Daoy (cell line): ENCODE measurements around the gene SYT15B. TPM values are rescaled to one million over a fixed set of nuclear protein-coding genes. Genes with fewer than 3 reads are reported as not detected.
"Not testable (repeated sequence)": the region's sequence is repeated elsewhere in the genome, so short reads cannot be mapped to it uniquely, and the experiment has no call there.

ENCODE experiments used
- DNase-seq: peaks from one replicate; pipeline ENCODE4 v3.0.0-alpha.2; 2015; ENCODE audit warnings: low read depth
- total RNA-seq: library from RNA; depleted of rRNA; stranded (reverse); fragments of >200 nt; shearing (Covaris generic); gene quantifications from 2 replicates; pipeline ENCODE4 v1.2.3, GENCODE V29; 2014; rRNA removed

SYT15B gene
- 0.09 TPM in 1 of 2 replicates, not detected in the other for total RNA-seq

DNA sequence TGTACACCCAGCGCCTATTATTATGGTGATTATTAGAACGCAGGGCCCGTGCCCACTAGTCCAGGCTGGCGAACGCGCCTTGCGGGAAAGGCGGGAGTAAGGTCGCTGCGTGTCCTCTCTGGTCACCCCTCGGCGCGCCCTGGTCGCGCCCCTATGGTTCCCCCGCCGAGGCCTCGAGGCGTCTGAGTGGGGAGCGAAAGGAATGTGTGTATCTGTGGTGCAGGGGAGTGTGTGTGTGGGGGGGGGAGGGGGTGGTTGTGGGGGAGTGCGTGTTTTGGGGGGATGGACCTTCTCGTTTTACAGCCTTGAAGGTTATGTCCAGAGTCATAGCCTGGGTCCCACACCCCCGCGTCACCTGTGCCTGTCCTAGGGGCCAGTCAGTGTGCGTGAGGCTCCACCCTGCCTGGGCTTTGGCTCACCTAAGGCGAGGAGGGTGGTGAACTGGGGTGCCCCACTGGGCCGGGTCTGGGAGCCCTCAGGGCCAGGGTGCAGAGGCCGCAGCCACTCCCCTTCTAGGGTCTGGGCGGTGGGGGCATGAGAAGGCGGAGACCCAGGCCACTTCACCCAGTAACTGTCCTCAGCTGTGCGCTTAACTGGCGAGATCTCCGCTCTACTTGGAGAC, at the start of gene SYT15B:
Gene SYT15B (minus strand): TSS at position 39 of the 622 bp plus-strand sequence. CDS start 952 bp downstream, outside the sequence.
- not testable (repeated sequence) for DNase-seq

DNA sequence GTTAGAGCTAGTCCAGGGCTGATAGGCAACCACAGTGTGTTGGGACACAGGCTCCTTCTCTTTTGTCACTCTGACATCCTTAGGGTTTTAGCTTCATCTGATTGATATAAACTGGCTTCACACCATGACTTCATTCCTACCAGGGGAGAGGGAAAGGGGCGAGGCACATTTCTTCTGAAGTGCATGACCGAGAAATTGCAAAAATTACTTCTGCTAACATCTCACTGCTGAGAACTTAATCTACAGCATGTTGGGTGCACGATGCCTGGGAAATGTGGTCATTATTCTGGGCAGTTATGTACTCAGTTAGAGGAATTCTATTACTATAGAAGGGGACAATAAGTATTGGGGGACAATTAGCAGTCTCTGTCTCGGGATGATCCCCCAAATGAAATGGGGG, 16.2 kb upstream of the SYT15B start:
- not testable (repeated sequence) for DNase-seq

DNA sequence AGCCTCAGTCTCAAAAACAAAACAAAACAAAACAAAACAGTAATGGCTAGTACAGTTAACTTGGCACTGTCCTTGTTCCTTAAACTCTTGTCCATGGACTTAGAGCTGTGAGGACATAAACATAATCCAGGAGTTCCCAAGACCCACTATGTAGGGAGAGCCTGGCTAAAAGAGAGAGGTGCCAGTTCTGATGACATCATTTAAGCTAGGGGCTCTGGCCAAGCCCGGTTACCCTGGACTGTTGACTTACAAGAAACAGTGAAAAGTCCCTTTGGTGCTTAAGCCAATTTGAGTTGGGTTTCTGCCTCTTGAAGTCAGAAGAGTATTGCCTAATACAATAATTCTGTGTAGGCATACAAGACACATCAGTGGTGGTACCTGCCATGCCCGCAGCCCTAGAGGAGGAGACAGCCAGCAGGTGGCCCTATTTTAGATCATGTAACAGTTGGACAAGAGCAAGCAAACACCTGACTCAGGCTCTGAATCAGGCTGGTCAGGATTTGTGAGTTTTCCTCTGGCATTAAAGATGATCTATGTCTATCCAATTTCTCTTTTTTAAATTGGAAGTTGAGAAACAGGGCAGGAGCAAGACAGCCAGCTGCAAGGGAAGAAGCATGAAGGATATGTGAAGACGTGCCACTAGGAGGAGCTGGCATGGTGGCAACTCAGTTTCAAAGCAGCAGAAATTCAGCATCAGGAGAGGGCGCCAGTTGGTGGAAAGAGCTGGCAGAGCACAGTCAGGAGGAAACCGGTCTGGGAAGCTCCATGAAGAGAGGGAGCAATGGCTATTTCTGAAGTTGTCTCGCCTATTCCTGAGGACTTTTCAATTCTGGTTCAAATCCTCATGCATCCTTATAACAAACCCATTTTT, 12.2 kb upstream of the SYT15B start:
- DNase-seq: peak; percentile 50

DNA sequence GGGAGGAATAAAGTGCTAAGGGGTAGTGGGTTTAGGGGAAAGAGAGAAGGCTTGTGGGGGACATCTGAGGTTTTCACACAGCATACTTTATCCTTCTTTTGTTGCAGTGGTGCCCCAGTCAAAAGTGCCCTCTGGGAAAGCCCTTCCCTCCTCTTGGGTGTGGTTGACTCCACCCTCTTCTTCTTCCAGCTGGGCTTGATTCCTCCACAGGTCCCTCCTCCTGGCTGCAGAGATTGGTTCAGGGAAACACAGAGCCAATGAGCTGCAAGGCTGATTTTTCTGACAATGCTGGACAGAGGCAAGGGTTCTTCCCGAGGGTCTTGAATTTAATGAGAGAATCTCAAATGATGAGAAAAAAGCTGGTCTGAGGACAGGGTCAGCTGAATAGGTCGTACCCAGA, 7.4 kb upstream of the SYT15B start:
- DNase-seq: not testable (repeated sequence)

DNA sequence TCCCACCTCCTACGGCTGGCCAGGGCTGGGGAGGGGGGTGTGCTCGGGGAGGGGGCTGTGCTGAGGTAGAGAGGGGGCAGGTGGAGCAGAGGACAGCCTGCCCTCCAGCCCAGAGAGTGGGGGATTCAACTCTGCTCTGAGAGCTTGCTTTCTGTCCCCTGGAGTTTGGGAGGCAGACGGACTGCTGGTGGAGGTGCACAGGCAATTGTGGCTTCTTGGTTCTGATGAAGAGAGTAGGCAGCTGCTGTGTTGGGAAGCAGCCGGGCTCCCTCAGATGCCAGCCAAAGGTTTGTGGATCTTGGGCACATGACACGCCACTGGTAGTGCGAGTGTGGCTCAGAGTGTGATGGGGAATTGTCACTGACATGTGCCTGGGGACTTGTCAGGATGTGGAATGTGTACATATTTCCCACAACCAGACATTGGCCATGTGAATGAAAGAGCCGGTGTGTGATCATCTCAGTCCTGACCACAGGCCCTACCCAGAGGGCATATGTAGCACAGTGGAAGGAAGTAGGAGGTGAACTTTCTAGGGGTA, 5.3 kb upstream of the SYT15B start:
- DNase-seq: not testable (repeated sequence)

DNA sequence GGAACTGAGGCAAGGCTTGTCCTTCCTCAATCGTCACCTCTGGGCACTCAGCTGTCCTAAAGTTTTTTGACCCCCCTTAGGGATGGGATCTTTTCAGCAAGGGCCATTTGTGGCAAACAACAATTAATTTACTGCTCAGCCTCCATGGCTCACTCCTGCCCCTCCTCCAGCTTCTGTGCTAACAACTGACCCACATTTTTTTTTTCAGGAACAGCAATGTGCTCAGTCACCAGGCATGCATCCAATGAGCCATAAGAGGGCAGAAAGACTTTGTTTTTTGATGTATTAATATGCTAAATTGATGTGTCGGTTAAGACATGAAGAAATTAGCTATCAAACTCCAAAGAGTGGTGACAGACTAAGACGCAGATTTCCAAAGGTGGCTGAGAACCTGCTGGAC, 4.7 kb upstream of the SYT15B start:
- peak; percentile 20 for DNase-seq

DNA sequence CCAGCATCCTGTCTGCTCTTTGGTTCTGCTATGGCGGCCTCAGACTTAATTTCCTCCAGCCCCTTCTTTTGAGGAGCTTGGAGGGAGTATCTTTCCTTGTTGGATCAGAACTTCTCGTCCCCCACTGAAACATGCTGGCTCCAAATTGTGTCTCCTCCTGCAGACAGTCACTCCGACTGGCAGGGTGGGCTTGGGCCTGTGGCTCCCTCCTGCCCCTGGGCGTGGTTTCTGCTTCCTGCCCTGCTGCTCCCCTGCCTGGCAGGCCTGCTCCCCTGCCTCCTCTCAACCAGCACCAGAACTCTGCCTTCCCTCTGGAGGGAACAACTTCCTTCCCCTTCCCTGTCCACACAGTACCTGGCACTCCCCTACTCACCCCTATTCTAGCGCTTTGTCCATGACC, 3.8 kb upstream of the SYT15B start:
- DNase-seq: not testable (repeated sequence)

DNA sequence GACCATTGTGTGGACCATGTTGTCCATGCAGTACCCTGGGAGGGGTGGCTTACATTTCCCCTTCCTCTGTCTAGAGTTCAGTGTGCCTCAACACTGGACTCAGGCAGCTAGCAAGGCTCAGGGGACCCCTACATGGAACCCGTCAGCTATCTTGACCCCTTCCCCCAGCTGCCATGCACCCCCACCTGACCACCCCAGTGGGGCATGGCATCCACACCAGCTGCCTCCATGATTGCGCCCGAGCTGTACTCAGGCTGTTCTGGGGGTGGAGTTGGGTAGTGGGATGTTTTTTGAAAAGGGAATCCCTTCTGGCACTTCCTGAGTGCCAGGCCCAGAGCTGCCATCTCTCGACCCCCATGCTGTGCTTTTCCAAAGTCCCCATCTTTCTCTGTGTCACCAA, 1.8 kb upstream of the SYT15B start:
- not testable (repeated sequence) for DNase-seq

DNA sequence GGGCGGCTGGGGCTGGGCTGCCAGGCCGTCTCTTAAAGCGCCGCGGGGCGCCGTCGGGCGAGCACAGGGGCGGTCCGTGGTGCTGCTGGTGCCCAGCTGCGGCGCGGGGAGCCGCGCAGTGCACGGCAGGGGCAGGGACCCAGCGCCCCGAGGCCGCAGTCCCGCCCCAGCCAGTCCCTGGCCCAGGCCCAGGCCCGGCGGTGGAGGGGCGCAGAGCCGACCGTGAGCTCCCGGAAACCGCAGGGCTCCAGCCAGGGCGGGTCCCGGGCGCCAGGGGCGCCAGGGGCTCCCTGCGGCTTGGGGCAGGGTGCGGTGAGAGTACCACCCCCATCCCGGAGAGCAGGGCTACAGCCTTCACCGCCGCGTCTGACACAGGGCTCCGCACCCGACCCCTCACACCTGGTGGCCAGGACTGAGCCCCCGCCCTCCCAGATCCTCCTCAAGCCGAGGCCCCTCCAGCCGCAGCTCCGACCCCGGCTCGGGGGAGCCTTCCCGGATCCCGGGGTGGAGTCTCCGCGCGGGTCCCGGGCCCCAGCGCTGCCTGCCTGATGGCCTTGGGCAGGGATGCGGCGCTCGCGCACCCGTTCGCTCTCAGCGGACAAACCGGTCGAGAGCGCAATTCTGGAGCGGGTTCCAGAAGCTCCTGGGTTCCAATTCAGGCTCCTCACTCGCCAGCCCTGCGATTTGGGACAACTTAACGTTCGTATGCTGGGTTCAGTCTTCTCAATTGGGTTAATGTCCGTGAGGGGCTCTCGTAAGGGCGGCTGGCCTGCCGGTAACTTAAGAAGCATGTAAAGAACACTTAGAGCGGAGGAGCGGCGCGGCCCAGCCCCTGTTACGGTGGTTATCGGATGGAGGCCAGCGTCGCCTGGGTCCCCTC, 478 bp downstream of the SYT15B start:
- DNase-seq: not testable (repeated sequence)

DNA sequence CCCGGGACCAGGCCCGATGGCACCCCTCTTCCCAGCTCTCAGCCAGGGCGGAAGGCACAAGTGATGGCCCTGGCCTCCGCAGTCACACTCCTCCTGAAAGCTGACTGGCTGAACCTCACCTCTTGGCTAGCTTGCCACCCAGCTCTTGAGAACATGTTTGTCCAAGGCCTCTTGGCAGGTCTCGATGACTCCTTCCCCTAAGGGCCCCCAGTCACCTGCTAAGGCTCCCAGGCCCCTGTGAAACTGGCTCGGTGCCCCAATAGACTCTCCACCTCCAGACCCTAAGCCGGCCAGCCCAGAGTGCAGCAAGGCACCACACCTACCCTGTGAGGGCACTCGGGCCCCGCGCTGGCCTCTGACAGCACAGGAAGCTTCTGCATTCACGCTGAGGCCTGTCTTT, 4.5 kb downstream of the SYT15B start:
- not testable (repeated sequence) for DNase-seq

DNA sequence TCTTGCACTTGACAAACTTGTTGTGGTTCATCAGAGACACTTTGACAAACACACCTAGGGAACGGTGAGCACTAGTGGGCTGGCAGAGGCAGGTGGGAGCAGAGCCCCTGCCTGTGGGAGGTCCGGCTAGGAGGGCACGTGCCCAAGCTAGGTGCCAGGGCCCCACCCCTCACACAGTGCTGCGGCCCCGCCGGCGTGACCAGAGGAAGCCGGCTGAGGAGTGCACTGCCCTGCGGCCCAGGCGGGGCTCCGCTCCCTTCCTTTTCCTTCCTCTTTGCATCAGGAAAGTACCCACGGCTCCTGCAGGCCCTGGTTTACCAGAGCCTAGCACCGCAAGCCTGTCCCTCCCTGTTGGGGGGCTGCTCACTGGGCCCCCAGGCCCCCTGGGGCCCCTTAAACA, 7.2 kb downstream of the SYT15B start:
- DNase-seq: not testable (repeated sequence)

DNA sequence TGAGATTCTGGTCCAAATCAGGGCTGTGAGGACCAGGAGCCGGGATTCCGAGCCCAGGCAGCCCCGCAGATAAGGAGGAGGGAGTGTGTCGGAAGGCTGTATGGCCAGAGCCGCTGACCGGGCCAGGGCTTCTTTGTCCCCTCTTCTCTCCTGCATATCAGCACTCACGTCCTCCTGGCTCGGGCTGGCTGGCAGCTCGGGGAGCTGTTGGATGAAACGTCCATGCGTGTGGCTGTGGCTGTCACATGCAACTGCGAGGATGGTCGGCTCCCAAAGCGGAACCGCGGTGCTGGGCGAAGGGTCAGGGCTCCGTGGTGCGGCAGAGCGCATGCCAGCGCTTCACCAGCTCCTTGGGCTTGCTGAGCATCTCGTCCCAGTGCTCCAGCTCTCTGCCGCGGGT, 9.5 kb downstream of the SYT15B start:
- not testable (repeated sequence) for DNase-seq

DNA sequence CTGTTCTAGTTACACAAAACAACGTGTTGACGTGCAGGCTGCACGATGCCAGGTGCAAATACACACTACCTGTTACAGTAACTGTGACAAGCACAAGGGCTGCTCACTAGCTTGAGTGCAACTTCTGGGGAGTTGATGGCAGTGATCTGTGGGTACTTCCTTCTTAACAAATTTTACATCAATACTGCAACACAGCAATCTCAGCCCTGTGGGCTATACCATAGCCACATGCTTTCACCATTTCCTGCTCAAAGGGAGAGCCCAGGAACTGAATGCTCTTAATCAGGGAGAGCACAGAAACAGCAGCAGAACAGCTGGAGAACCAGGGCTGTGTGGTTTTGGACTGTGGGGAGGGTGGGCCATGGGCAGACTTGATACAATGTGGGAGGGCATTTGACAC, 10.2 kb downstream of the SYT15B start:
- not testable (repeated sequence) for DNase-seq

DNA sequence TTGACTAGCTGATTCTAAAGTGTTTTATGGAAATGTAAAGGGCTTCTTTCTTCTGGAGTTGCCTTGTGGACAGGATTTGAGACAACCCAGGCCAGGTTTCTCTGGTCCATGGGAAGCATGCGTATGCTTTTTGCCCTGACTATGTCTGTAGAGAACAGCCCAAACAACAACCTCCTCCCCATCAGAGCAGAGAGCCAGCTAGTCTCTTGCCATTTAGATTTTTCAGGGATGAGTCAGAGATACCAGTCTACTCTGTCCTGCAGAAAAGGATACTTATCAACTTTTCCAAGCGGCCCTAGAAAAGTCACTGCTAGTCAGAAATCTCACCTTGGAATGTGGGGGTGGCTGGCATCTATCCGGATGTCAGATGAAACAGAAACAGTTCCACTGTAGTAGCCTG, 11.6 kb downstream of the SYT15B start:
- not testable (repeated sequence) for DNase-seq

DNA sequence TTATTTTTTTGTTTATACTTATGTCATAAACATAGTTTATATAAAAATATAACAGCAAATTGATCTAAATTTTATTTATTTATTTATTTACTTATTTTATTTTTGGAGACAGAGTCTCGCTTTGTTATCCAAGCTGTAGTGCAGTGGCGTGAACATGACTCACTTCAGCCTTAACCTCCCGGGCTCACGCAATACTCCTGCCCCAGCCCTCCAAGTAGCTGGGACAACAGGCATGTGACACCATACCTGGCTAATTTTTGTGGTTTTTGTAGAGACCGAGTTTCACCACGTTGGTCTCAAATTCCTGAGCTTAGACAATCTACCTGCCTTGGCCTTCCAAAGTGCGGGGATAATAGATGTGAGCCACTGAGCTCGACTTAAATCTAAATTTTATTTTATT, 13.0 kb downstream of the SYT15B start:
- DNase-seq: not testable (repeated sequence)

DNA sequence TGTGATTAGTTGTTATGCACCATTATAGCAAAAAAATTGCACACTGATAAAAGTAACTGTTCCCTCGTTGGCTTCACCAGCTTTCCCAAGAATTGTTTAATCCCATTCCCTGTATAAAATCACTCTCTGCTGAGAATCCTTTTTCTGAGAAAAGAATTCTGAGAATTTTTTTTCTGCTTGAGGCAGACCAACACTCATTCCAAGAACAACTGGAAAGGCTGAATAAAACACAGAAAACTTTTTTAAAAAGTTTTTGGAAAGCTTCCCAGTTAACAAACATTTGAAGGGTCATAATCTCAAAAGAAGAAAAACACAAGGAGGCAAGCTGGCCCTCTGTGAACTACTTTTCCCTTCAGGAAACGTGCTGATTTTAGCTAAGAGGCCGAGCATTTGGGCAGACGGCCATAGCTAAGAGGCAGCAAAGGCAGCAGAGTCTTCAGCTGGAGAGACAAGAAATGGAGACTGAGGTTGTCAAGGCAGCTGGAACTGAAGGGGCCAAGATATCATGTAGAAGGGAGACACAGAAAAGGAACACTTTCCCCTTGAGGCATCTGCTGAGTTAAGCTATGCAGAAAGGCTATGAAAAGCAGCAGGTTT, 16.5 kb downstream of the SYT15B start:
- DNase-seq: not testable (repeated sequence)

DNA sequence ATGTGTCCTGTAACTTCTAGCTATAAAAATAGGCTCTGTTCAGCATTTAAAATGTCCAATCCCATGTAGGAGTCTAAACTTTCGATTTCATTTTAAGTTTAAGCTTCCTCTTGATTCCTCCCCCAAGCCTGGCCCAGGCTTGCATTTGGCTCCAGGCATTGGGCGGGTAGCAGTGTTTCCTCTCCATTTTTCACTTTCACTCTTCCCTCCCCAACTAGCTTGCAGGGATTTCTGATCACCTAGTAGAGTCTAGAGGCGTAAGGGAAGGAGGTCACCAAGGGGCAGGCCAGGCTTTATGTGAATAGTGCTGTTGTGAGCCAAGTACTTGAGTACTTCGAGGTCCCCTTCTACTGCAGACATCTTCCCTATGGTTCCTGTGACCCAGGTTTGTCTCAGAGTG, 18.5 kb downstream of the SYT15B start:
- DNase-seq: not testable (repeated sequence)

DNA sequence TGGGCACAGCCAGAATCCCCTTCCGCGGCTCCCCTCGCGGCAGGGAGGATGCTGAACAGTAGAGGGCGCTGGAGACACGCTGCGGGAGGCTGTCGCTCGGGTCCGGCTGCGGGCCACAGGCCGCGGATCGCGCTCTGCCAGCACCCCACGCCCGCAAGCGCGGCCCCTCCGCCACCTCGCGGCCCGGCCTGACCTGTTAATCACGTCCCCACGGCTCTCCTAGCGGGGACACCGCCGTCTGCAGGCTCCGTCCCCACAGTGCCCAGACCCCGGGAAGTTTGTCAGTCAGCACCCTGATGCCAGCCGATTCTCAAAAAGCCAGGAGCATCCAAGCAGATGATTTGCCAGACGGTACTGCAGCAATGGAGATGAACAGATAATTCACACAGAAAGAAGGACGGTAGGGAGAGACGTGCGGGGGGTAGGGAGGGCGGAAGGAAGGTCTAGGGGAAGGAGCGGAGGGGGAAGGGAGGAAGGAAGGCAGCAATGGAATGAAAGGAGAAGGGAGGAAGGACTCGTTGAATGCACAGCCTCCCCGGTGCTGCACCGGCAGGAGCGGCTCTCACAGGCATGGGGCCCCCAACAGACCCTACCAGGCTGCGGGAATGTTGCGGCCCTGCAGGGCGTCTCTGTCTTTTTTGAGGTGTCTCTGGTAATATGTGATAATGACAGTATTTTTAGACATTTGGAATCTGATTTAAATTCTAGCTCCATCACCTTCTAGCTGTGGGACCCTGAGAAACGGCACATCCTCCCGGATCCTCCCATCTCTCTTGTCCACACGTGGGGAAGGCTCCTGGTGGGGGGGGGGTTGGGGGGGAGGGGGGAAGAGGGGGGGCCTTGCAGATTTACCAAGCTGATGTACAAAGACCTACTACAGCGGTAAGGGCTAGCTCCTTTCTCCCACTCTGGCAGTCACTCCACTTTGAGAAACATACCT, 19.5 kb downstream of the SYT15B start:
- DNase-seq: peak; percentile 3

DNA sequence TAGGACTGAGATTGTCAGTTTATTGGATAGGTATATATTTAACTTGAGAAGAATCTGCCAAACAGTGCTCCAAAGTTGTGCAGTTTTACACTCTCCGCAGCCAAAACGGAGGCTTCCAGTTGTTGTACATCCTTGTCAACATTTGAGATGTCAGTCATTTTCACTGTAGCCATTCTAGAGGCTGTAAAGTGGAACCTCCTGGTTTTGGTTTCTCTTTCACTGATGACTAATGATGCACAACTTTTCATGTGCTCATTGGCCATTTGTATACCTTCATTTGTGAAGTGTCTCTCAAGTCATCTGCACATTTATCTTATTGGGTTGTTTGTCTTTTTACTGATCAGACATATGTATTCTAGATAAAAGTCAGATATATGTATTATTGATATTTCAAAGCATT, 22.5 kb downstream of the SYT15B start:
- not testable (repeated sequence) for DNase-seq

DNA sequence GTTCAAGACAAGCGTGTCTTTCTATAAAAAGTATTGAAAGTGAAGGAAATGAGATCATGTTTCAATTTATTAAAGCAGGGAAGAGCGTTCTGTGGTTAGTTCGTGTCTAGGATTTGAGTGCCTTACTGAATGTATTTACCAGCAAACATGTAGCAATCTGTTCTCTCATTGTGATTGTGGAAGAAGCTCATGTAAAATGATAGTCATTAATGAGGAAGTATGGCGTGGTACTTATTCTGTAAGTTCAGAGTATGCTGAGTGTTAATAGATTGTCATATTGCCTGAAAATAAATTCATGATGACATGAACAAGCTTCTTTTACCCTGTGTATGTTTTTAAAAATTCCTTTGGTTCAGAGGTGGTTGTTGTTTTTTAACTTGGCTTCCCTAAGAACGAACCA, 32.5 kb downstream of the SYT15B start:
- not testable (repeated sequence) for DNase-seq
